GM12891 (cell line): Measurements from ENCODE around the gene ZDHHC21.

ENCODE experiments used
- PAX5 ChIP-seq: IDR thresholded peaks from 2 replicates; pipeline ENCODE4 v1.6.1; 2011; ENCODE audit warnings: low read length, moderate library complexity, mild to moderate bottlenecking; ENCODE audit not compliant: insufficient read depth, severe bottlenecking
- POLR2A ChIP-seq: IDR thresholded peaks from 2 replicates; pipeline ENCODE4 v1.6.1; 2011; ENCODE audit warnings: low read depth, low read length, control low read depth
- POLR2AphosphoS5 ChIP-seq: IDR thresholded peaks from 2 replicates; pipeline ENCODE4 v1.6.1; 2011; ENCODE audit warnings: low read depth, low read length, control low read depth
- POU2F2 ChIP-seq: IDR thresholded peaks from 2 replicates; pipeline ENCODE4 v1.6.1; 2011; ENCODE audit warnings: low read depth, mild to moderate bottlenecking, control low read depth, low read length, moderate library complexity
- SPI1 ChIP-seq: IDR thresholded peaks from 2 replicates; pipeline ENCODE4 v1.6.1; 2011; ENCODE audit warnings: low read depth, low read length, control low read depth
- TAF1 ChIP-seq: IDR thresholded peaks from 2 replicates; pipeline ENCODE4 v1.6.1; 2011; ENCODE audit warnings: low read depth, low read length, control low read depth

GRCh38 chr9:14591411-14591810 is 101.8 kb downstream of the ZDHHC21 start:
- TF ChIP-seq TAF1 = no peak
- no peak for TF ChIP-seq POLR2AphosphoS5
- TF ChIP-seq SPI1 = no peak
- TF ChIP-seq POLR2A = no peak
- no peak for TF ChIP-seq PAX5
- no peak for TF ChIP-seq POU2F2
